Astrocyte of the cerebellum (primary cell): ENCODE measurements around the gene RBM23.

Experiments used
- DNase-seq: peaks from one replicate; pipeline ENCODE4 v3.0.0-alpha.2; 2011; ENCODE audit warnings: low read depth
- H3K4me3 ChIP-seq: 2 replicates; pipeline ENCODE4 v1.5.1; 2011; ENCODE audit warnings: mild to moderate bottlenecking, low read depth, low read length, moderate library complexity
- in situ Hi-C: cut with HindIII; loops from 2 replicates; pipeline ENCODE4 v1.10.0; 2017; ENCODE audit warnings: low sequenced_read_pairs
- TF ChIP-seq, protein P1 (sequence below): IDR thresholded peaks from 2 replicates; pipeline ENCODE4 v1.5.1; 2012; ENCODE audit warnings: low read length, low read depth, moderate library complexity, mild to moderate bottlenecking; ENCODE audit errors: missing control alignments

RBM23 gene

DNA sequence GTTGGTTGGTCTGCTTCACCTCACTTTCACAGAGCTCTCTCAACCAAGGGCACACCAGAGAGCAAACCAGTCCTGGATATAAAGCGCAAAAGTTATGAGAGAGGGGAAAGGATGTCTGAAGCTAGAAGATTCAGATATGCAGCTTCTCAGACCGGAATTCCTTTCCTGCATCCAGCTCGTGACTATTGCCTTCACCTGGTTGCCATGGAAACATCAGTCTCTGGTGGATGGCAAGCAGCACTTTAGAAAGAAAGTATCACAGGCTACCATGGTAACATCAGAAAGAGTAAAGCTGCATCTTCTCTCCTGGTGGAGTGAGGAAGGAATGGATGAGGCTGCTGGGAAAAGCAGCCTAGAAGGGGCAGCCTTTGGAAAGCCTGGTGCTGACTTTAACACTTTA, 22.2 kb downstream of the RBM23 start:
- in situ Hi-C loops, result no loop called here
- DNase-seq, result no peak
- TF ChIP-seq, protein P1, sequence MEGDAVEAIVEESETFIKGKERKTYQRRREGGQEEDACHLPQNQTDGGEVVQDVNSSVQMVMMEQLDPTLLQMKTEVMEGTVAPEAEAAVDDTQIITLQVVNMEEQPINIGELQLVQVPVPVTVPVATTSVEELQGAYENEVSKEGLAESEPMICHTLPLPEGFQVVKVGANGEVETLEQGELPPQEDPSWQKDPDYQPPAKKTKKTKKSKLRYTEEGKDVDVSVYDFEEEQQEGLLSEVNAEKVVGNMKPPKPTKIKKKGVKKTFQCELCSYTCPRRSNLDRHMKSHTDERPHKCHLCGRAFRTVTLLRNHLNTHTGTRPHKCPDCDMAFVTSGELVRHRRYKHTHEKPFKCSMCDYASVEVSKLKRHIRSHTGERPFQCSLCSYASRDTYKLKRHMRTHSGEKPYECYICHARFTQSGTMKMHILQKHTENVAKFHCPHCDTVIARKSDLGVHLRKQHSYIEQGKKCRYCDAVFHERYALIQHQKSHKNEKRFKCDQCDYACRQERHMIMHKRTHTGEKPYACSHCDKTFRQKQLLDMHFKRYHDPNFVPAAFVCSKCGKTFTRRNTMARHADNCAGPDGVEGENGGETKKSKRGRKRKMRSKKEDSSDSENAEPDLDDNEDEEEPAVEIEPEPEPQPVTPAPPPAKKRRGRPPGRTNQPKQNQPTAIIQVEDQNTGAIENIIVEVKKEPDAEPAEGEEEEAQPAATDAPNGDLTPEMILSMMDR, result no peak
- H3K4me3 ChIP-seq, result no peak overlapping the region

DNA sequence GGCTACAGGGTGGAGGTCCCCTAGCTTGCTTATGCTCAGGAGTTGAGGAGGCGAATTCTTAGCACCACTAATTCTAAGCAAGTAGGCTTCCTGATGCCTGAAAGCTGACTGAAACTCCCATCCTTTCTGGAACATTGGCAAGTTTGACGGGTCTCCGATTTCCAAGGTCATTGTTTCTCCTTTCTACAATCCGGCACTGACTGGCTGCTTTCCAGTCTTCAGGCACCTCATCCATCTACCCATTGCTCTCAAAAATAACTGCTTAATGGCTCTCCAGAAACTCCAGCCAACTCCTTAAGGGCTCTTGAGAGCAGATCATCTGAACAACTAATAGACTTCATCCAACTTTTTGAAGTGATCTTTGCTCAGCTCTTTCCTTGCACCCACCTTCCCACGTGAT, 22.6 kb downstream of the RBM23 start:
- TF ChIP-seq, protein P1, result no peak
- no peak for DNase-seq
- H3K4me3 ChIP-seq, result no peak overlapping the region
- in situ Hi-C loops, result no loop called here

- DNase-seq, result no peak
- no peak overlapping the region for H3K4me3 ChIP-seq
- in situ Hi-C loops, result no loop called here
- TF ChIP-seq, protein P1, result no peak
Observed at GRCh38 chr14:22895402-22895801, 23.5 kb downstream of the RBM23 start.

DNA sequence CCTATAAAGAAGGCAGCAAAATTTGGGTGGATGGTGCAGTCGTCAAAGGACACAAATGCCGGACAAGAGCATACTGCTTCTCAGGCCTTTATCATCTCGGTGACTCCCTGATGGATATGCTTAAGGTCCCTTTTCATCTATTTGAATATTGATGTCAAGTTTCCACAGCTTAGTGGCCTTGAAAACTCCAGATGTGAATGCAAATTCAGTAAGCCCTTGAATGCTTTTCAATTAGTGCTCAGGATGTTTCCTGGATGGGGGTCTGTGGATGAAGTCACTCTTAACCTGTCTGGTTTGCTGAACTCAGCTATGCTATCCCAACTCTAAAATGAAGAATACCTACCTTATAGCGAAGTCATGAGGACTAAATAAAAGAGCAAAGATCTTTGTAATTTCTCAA, 25.2 kb downstream of the RBM23 start:
- TF ChIP-seq, protein P1, result no peak
- DNase-seq, result no peak
- in situ Hi-C loops, result no loop called here
- no peak overlapping the region for H3K4me3 ChIP-seq

GRCh38 chr14:22892488-22892887, 26.5 kb downstream of the RBM23 start:
- TF ChIP-seq, protein P1, result no peak
- no peak overlapping the region for H3K4me3 ChIP-seq
- in situ Hi-C loops, result no loop called here
- no peak for DNase-seq

DNA sequence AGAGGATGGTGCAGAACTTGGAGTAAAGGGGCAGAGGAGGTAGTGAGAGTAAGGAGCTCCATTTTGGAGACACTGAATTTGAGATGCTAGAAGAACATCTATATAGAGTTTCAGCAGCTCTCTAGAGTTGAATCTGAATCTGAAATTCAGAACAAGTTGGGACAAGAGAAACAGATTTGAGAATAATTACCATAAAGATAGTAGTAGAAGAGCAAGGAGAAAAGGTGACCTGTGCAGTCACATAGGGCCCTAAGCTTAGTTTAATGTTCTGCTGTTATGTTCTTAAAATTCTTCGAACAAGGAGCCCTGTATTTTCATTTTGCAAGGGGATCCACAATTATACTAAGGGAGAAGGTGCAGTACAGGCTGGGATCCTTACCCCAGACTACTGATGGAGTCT, 28.5 kb downstream of the RBM23 start:
- no peak overlapping the region for H3K4me3 ChIP-seq
- TF ChIP-seq, protein P1, result no peak
- in situ Hi-C loops, result no loop called here
- no peak for DNase-seq

DNA sequence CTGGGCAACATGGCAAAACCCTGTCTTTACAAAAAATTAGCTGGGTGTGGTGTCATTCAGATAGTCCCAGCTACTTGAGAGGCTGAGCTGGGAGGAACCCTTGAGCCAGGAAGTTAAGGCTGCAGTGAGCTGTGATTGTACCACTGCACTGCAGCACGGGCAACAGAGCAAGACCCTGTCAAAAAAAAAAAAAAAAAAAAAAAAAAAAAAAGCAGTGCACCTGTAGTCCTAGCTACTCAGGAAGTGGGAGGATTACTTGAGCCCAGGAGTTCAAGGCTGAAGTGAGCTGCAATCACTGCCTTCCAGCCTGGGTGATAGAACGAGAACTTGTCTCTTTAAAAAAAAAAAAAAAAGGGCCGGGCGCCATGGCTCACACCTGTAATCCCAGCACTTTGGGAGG, 30.3 kb downstream of the RBM23 start:
- in situ Hi-C loops, result no loop called here
- TF ChIP-seq, protein P1, result no peak
- no peak for DNase-seq
- H3K4me3 ChIP-seq, result no peak overlapping the region
